ENCODE measurements around the gene CYBA.
"Not testable (repeated sequence)": the region's sequence is repeated elsewhere in the genome, so short reads cannot be mapped to it uniquely, and the experiment has no call there.

The CYBA gene

DNA sequence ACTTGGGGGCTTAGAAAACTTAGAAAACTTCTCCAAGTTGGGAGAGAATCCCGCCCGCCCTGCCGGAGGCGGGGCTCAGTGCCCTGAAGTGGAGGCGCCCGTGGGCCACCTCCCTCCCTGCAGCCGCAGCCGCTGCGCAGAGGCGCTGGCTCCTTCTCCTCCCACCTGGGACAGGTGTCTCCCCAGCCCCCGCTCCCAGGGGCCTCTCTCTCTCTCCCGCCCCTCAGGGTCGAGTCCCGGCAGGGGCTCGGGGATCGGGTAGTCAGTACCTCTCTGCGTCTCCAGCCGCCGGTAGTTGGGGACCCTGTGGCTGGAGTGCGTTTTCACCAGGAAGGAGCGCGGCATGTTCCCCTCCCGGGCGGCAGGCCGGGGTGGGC is 35.2 kb upstream of the CYBA start:
- DNase-seq (ENCODE audit: low read depth): no peak

DNA sequence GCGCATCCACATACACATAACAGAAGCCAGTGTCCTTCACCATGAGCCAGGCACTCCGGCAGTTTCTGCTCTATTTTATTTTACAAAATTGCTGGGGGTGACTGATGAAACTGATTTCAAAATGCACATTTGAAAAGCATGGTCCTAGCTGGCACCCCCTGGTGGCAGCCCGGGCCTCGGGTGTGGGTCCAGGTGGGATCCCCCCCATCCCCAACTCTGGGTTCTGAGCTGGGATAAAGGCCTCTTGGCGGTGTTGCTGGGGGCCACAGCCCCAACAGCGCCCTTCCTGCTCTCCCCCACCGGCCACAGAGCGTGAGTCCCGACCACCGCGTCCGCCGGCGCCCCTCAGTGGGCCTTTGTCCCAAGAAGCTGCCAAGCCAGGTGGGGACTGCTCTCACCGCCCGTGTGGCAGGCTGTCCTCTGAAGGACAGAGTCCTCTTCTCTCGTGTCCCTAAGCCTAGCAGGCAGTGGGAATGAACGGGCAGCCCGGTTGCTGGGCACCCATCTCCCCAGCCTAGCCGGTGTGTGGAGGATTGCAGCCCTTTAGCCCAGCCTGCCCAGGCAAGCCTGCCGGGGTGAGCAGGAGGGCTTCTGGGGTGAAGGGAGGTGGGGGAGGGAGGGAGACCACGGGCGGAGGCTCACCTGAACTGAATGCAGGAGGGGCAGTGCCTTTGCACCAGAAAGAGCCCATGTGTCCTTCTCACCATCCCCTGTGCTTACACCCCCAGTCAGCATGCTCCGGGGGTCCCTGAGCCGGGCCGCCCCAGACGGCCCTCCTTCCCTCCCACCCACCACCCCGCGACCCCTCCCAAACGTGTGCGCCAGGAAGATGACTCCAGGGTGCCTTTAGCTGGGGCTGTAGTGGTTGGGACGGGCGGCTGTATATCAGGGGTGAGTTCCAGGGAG is 34.6 kb upstream of the CYBA start:
- DNase-seq (ENCODE audit: low read depth): no peak

DNA sequence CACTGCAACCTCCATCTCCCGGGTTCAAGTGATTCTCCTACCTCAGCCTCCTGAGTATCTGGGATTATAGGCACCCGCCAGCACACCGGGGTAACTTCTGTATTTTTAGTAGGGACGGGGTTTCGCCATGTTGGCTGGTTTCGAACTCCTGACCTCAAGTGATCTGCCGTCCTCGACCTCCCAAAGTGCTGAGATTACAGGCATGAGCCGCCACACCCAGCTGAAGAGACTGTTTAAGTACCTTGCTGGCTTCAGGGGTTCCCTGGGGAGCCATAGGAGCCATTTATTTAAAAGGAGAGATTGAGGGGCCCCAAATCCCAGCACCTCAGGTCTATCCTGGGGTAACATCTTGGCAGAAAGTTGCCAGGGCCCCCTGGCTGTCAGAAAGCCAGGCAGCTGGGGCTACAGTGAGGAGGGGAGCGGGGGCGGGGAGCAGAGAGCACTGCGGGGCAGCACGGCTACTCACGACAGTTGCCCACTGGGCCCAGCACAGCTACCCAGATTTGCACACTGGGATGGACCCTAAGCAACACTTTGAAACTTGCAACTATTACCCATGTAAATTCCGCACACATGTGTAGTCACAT is 33.8 kb upstream of the CYBA start:
- no peak for DNase-seq (ENCODE audit: low read depth)

DNA sequence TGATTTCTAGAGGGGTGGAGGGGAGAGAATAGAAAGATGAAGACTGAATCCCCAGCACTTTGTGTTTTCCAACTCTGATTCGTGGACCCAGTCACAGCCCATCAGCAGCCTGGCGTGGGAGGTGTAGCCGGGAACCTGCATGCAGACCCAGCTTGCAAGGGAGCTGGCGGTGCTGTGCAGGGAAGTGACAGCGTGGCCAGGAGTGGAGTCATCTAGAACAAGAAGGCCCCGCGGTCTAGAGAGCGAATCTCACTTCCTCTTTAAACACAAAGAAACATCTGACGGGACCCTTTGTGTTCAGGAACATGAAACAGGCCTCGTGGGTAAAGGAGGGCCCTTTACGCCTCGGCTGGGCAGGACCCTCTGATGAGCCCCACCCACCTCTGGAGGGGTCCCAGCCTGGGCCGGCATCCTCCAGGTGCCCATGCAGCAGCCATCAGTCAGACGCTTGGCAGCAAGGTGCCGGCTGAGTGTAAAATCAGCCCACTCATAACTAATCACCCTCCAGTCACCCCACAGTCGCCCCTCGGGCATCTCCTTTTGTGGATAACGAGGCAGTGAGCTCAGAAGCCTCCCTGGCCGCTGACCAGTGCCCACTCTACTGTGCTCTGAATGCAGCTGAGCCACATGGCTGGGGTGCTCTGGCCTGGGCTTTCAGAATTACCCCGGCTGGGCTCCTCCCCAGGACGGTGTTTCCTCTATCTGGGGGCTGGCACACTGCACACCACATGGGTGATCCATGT is 31.0 kb upstream of the CYBA start:
- DNase-seq (ENCODE audit: low read depth): no peak

DNA sequence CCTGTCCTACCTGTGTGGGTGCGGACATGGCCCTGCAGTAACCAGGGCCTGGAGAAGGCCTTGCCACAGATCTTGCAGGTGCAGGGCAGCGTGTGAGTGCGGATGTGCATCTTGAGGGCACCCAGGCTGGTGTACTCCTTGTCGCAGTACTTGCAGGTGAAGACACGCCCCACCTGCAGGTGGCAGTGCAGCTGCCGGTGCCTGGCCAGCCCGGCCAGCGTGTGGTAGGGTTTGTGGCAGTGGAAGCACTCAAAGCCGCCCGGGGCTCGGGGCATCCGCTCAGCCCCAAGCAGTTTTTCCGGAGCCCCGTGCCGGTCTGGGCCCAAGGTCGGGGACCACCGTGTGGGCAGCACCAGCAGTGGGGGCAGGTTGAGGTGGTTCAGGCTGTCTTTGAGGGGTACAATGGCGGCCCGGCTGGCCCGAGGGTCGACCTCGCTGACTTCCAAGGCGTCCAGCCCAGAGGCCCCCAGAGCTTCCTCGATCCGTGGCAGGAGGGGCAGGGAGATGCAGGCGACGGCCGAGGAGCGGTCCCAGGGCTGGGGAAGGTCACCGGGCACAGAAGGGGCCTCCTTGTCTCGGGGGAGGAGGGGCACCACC is 30.3 kb upstream of the CYBA start:
- DNase-seq (ENCODE audit: low read depth): no peak

DNA sequence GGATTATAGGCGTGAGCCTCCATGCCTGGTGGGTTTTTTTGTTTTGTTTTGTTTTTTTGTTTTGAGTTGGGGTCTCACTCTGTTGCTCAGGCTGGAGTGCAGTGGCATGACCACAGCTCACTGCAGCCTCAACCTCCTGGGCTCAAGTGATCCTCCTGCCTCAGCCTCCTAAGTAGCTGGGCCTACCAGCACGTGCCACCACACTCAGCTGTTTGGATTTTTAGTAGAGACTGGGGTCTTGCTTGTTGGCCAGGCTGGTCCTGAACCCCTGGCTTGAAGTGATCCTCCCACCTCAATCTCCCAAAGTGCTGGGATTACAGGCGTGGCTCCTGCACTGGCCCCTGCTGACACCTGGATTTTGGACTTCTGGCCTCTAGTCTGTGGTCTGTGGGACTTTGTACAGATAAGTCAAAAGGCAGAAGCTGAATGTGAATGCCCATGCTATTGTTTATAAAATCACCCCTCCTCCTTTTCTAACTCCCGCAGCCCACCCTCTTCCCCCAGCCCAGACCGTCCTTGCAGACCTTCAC is 29.8 kb upstream of the CYBA start:
- no peak for DNase-seq (ENCODE audit: low read depth)

DNA sequence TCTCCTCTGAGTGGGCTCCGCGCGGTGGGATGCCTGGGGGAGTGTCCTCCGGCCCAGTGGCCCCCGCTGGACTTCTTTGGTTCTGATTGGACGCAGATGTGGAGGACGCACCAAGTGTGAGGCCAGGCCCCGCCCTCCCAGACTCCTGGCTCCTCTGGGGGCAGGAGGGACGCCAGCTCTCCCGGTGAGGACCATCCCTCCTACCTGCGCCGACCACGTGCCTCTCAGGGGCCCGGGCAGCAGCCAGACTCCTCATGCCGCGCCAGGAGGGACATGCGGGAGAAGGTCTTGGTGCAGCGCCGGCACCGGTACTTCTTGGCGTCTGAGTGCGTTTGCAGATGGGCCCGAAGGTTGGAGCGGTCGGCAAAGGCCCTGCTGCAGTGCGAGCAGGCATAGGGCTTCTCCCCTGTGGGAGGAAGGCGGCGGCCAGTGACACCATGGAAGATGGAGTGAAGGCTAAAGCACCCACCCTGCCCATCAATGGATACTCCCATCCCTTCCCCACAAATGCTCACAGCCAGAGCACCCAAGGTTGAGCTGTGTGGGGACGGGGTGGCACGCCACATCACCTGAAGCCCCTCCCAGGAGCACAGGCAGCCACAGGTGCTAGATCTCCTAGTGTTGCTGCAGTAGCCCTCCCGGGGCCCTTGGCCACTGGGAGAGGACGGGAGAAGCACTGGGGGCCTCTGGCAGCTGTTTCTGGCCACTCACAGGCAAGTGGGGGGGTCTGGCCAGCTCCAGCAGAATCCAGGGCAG is 27.5 kb upstream of the CYBA start:
- DNase-seq (ENCODE audit: low read depth): no peak

DNA sequence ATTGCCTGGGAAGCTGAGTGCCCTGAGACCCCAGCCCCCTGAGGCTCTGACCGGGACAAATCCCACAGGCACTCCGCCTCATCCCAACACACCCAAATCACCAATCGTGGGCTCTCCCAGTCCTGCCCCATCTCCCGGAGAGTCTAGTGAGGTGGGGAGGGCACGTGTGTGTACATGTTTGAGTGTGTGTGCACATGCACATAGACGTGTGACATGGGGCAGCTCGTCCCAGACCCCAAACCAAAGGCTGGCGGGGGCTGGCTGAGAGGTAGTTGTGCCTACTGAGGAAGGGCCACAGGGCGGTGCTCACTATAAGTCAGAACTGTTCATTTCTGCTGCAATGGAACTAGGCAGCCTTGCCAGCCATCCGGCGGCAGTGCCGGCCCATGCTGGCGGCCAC is 26.9 kb upstream of the CYBA start:
- no peak for DNase-seq (ENCODE audit: low read depth)

DNA sequence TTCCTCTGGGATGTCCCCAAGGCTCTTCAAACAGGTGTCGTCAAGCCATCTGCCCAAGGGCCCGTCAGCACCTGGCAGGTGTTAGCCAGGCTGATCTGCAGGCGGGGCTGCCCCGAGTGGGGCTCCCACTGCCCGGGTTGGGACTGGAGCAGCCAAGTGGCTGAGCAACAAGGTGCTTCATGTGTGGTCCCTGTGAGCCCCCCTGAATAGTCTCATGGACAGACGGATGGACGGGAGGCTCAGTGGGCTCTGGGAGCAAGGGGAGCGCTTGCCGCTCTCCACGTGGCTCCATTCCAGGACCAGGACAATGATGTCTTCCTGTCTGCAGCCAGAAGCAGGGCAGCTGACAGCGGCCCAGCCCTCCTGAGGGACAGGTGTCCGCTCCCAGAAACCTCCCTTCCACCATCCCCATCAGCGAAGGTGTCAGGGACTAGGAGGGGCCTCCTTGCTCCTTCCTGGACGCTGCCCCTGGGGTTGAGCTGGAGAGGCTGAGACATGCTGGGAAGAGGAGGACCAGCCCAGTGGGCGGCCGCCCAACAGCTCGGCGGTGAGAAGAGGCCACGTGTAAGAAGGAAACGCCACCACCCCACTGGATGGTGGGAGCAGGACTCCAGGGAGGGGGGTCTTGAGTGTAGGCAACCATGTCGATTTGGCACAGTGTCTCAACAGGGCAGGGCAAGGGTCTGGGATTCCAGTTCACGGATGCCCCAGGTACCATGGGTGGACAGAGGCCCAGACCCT is 25.8 kb upstream of the CYBA start:
- DNase-seq (ENCODE audit: low read depth): no peak

DNA sequence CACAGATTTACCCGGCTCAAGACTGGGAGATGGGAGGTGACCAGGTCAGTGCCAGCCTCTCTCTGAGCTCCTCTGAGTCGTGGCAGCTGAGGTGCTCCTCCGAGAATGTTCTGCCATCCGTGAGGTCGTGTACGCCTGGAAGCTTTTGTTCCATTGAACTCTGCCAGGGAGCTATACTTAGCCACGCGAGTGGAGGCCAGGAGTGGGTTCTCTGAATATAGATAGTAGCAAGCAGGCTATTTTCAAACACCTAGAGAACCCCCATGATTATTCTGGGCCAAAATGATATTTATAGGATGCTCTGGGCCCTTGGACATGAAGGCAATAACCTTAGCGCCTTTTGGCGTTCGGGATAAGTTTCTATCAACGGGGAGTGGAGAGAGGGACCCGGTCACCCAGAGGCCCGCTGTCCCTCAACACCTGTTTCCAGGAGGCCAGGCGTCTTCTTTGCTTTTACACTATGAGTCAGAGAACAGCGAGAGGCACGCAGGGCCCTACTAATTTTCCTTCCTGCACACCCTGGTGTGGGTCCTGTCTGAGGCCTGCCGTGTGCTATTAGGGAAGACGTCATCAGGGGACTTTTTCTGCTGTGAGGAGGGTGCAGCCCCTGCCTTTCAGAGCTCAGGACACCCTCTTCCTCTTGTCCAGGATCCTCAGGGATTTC is 23.0 kb upstream of the CYBA start:
- no peak for DNase-seq (ENCODE audit: low read depth)

DNA sequence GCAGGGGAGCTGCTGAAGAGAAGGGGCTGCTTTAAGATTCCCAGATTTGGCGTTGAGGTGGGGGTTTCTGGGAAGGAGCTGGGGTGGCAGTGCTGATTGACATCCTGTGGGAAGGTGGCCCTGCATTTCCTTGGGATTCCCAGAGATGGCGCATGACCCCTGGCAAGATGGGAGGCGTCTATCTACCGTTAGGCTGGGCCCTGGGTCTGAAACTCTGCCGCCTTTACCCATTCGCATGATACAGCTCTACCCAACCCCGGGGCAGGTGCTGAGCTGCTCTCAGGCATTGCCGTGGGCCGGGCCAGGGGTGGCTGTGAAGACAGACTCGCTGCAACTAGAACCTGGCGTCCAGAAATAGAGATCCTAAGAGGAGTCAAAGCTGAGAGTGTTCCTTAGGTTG is 21.9 kb upstream of the CYBA start:
- no peak for DNase-seq (ENCODE audit: low read depth)

DNA sequence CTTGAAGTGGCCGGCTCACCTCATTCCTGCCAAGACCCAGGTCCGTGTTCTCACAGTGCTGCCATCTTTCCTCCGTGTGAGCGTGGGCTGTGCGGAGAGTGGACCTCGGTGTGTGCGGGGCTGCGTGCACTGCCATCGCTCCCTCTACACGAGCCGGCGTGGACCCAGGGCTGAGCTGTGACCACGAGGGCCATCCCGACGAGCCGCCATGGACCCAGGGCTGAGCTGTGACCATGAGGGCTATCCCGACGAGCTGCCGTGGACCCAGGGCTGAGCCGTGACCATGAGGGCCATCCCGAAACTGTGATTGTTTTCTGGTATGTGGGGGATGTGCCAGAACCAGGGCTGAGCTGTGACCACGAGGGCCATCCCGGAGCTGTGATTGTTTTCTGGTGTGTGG is 21.0 kb upstream of the CYBA start:
- no peak for DNase-seq (ENCODE audit: low read depth)

DNA sequence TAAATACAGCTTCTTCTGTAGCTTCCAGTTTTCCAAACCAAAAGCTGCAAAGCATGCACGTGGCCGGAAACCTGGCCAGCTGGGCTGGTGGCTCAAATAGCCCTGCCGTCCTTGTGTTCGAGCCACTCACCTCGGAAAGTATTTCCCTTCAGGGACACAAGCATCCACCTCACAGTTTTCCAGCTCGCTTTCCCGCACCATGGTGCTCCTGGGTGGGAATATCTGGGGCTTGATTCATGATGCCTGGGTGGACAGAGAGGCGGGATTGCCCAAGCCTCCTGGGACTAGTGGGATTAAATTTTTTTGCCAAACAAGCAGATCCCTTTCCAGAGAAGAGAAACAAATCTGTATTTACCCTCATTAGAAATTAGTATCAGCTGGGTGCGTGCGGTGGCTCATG is 19.1 kb upstream of the CYBA start:
- no peak for DNase-seq (ENCODE audit: low read depth)

DNA sequence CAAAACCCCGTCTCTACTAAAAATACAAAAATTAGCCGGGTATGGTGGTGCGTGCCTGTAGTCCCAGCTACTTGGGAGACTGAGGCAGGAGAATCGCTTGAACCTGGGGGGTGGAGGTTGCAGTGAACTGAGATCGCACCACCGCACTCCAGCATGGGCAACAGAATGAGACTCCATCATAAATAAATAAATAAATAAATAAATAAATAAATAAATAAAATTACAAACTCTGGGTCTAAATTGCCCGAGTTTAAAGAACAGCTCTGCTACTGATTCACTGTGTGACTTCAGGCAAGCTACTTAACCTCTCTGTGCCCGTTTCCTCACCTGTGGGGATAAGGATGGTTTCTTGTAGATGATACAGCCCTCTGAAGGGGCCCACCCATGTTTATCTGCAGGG is 18.6 kb upstream of the CYBA start:
- DNase-seq (ENCODE audit: low read depth): not testable (repeated sequence)

DNA sequence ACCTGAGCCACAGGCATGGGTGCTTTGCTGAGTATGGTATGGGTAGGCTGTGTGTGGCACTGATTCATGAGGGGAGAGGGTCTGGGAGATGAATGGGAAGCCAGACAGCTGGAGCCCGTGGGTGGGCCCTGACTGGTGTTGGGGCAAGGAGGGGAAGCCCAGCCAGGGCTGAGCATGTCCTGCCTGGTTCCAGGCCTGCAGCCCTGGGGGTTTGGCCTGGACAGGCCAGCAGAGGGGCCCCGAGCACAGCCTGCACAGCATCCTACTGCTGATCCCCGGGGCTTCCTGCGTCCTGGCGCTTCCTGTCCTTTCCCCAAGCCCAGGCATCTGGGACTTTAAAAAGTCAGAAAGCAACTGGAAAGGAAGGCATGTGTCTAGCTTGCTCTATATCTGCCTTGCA is 16.6 kb upstream of the CYBA start:
- no peak for DNase-seq (ENCODE audit: low read depth)

DNA sequence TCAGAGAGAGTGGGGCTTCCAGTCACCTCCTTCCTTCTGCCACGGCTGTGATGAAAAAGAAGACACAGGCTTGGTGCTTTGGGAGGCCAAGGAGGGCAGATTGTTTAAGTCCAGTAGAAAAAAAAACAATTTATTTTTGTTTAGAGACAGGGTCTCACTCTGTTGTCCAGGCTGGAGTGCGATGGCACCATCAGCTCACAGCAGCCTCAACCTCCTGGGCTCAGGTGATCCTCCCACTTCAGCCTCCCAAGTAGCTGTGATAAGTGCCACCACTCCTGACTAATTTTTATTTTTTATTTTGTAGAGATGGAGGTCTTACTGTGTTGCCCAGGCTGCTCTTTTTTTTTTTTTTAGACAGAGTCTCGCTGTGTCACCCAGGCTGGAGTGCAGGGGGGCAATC is 14.7 kb upstream of the CYBA start:
- no peak for DNase-seq (ENCODE audit: low read depth)

DNA sequence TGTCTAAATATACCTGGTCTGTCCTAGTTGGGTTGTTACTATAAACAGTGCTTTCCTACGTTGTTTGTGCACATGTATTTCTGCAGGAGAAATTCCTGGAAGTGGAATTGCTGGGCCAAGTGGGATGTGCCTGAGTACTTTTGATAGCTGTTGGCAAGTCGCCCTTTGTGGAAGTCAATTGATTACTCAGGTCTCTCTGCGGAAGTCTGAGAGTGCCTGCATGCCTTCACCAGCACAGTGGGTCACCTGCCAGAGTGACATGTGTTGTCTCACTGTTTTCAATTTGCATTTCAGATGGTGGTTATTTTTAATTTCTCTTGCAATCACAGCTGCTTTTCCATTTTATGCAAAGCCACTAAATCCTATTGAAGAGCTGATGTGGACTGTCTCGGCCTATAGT is 14.3 kb upstream of the CYBA start:
- DNase-seq (ENCODE audit: low read depth): no peak

DNA sequence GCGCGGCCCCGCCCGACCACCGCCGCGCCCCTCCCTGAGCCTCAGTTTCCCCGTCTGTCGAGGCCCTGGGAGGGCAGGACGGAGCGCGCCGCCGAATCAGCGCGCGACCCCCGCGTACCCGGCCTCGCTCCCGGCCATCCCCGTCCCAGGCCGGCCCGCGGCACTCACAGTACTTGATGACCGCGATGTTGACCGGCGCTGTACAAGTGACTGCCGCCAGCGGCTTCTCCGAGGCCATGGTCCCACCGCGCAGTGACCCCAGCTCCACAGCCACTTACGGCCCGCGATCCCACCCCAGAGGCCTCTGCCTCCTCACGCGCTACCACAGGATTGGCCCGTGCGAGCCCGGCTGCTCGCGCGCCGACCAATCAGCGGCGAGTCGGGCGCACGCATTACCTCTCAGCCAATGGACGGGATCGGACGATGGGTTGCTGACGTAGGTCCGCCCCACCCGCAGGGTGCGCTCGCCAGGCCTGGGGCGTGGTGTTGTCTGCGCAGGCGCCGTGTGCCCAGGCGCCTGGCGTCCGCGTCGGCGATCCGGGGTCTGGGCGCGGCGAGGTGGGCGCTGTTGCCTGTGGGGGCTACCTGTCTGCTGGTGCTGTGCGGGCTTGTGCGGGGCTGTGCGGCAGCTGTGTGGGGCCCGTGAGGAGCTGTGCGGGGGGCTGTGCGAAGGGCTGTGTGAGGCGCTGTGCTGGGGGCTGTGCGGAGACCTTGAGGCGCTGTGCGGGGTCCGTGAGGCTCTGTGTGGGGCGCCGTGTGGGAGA is 12.2 kb upstream of the CYBA start, which contains the start of gene MVD:
Gene MVD, minus strand, starts transcription at position 249 of the 764 bp plus-strand sequence. Its CDS starts 11 bp downstream, at position 238.
- peak; percentile 87 for DNase-seq (ENCODE audit: low read depth)

DNA sequence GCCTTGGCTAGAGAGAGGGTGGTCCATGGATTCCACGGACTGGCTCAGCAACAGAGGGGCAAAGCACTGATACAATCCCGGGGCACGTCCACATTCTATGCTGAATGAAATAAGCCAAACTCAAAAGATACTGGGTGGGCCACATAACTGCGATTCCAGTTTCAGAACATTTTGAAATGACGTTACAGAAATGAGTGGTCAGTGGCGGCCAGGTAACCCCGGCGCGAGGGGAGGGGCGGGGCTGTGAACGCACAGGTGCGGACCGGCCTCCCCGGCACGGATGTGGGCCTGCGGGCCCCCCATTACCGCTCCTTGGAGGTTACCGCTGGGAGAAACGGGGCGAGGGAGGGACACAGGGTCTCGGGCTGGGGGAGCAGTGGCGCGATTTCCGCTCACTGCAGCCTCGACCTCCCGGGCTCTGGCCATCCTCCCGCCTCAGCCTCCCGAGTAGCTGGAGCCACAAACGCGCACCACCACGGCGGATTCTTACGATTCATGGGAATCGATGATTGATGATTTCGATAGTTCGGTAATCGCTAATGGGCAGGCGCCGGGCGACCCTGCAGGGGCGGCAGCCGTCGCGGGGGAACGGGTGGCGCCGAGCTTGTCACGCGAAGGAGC is 11.5 kb upstream of the CYBA start:
- no peak for DNase-seq (ENCODE audit: low read depth)

Data from non-pigmented ciliary epithelial cell (primary cell).